Measurements from ENCODE around the gene TMEM132C. TPM values are rescaled to one million over a fixed set of nuclear protein-coding genes. Genes with fewer than 3 reads are reported as not detected.

The TMEM132C gene
- total RNA-seq, 1 experiment from 2014 or later, result not detected

DNA sequence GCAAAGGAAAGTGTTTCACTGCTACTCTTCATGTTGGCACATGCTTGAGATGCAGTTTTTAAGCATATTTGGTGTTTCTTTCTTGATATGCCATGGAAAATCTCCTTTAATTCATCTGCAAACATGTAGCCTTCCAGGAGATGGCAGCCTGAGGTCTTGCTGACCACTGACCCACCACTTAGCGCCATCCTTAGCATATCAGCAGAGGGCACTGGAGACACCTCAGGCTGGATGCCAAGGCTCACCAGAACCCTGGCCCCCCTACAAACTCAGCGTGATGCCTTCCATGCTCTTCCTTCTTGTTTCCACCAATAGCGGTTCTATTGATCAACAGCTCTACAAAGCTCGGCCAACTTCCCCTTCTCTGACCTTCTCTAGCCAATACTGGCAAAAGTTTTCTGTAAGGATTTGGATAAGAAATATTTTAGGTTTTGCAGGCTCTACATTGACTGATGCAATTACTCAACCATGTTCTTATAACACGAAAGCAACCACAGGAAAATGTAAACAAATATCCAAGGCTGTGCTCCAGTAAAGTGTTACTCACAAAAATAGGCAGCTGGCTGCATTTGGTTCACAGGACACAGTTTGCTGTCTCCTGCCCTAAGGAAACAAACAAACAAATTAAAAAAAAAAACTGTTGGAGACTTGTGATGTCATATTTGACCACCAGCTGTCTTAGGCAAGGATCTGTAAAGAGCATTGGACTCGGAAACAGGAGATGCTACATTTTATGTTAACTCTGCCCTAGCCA, 347.0 kb downstream of the TMEM132C start:
- DNase-seq (ENCODE audit: low spot score) (no peak), ATAC-seq (no peak)
- Mint-ChIP-seq H3K36me3 (peaks cover 77% of the 10 kb centered on the region), H3K27ac (no peak overlapping the region), H3K4me3 (no peak overlapping the region), H3K27me3 (ENCODE audit: low read depth) (peaks cover 26% of the 10 kb centered on the region), H3K4me1 (no peaks in the 10 kb centered on the region), H3K9me3 (peaks cover 94% of the 10 kb centered on the region)
- ChIA-PET CTCF (no interaction called here), POLR2A (no interaction called here)
- TF ChIP-seq ZNF396 (CRISPR knock-in tag; IDR thresholded peaks at IDR 0.05; ENCODE audit: borderline replicate concordance) (no peak), MXD4 (CRISPR knock-in tag; IDR thresholded peaks at IDR 0.05; ENCODE audit: borderline replicate concordance) (no peak), FOXJ3 (CRISPR knock-in tag; IDR thresholded peaks at IDR 0.05; ENCODE audit: borderline replicate concordance) (no peak), NFYB (CRISPR knock-in tag; conservative IDR thresholded peaks at IDR 0.05; ENCODE audit: low read depth) (no peak), KAT7 (CRISPR knock-in tag; IDR thresholded peaks at IDR 0.05; ENCODE audit: borderline replicate concordance) (no peak), ZNF121 (CRISPR knock-in tag; IDR thresholded peaks at IDR 0.05) (no peak), CBFB (CRISPR knock-in tag; IDR thresholded peaks at IDR 0.05; ENCODE audit: low read depth) (no peak), NR3C1 (CRISPR knock-in tag; conservative IDR thresholded peaks at IDR 0.05; ENCODE audit: low read depth) (no peak)
- TF ChIP-seq, protein P1, sequence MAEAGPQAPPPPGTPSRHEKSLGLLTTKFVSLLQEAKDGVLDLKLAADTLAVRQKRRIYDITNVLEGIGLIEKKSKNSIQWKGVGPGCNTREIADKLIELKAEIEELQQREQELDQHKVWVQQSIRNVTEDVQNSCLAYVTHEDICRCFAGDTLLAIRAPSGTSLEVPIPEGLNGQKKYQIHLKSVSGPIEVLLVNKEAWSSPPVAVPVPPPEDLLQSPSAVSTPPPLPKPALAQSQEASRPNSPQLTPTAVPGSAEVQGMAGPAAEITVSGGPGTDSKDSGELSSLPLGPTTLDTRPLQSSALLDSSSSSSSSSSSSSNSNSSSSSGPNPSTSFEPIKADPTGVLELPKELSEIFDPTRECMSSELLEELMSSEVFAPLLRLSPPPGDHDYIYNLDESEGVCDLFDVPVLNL (CRISPR knock-in tag; IDR thresholded peaks at IDR 0.05; ENCODE audit: borderline replicate concordance, low read depth), result no peak
- TF ChIP-seq, protein P2, sequence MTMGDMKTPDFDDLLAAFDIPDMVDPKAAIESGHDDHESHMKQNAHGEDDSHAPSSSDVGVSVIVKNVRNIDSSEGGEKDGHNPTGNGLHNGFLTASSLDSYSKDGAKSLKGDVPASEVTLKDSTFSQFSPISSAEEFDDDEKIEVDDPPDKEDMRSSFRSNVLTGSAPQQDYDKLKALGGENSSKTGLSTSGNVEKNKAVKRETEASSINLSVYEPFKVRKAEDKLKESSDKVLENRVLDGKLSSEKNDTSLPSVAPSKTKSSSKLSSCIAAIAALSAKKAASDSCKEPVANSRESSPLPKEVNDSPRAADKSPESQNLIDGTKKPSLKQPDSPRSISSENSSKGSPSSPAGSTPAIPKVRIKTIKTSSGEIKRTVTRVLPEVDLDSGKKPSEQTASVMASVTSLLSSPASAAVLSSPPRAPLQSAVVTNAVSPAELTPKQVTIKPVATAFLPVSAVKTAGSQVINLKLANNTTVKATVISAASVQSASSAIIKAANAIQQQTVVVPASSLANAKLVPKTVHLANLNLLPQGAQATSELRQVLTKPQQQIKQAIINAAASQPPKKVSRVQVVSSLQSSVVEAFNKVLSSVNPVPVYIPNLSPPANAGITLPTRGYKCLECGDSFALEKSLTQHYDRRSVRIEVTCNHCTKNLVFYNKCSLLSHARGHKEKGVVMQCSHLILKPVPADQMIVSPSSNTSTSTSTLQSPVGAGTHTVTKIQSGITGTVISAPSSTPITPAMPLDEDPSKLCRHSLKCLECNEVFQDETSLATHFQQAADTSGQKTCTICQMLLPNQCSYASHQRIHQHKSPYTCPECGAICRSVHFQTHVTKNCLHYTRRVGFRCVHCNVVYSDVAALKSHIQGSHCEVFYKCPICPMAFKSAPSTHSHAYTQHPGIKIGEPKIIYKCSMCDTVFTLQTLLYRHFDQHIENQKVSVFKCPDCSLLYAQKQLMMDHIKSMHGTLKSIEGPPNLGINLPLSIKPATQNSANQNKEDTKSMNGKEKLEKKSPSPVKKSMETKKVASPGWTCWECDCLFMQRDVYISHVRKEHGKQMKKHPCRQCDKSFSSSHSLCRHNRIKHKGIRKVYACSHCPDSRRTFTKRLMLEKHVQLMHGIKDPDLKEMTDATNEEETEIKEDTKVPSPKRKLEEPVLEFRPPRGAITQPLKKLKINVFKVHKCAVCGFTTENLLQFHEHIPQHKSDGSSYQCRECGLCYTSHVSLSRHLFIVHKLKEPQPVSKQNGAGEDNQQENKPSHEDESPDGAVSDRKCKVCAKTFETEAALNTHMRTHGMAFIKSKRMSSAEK (CRISPR knock-in tag; IDR thresholded peaks at IDR 0.05; ENCODE audit: borderline replicate concordance), result no peak
- TF ChIP-seq, protein P3, sequence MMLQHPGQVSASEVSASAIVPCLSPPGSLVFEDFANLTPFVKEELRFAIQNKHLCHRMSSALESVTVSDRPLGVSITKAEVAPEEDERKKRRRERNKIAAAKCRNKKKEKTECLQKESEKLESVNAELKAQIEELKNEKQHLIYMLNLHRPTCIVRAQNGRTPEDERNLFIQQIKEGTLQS (CRISPR knock-in tag; conservative IDR thresholded peaks at IDR 0.05), result no peak
- TF ChIP-seq, protein P4, sequence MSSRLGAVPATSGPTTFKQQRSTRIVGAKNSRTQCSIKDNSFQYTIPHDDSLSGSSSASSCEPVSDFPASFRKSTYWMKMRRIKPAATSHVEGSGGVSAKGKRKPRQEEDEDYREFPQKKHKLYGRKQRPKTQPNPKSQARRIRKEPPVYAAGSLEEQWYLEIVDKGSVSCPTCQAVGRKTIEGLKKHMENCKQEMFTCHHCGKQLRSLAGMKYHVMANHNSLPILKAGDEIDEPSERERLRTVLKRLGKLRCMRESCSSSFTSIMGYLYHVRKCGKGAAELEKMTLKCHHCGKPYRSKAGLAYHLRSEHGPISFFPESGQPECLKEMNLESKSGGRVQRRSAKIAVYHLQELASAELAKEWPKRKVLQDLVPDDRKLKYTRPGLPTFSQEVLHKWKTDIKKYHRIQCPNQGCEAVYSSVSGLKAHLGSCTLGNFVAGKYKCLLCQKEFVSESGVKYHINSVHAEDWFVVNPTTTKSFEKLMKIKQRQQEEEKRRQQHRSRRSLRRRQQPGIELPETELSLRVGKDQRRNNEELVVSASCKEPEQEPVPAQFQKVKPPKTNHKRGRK (CRISPR knock-in tag; IDR thresholded peaks at IDR 0.05; ENCODE audit: borderline replicate concordance), result no peak

DNA sequence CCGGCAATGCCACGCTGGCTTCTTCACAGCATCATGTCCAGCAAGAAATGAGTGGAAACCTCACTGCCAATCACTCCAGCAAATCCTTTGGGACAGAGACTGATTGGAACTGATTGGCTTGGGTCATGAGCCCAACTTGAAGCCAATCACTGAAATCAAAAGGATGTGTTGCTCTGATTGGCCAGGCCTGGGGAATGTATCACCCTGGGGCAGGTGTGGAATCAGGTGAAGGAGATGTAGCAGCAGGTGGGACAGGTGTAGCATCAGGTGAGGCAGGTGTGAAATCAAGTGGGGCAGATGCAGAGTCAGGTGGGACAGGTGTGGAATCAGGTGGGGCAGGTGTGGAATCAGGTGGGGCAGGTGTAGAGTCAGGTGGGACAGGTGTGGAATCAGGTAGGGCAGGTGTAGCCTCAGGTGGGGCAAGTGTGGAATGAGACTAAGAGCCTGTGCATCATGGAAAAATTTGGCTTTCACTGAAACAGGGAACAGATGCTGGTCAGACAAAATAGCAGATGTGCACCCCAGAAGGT, 350.4 kb downstream of the TMEM132C start:
- DNase-seq (ENCODE audit: low spot score) (no peak), ATAC-seq (no peak)
- no peak overlapping the region for H3K4me3 Mint-ChIP-seq
- peaks cover 20% of the 10 kb centered on the region for H3K27me3 Mint-ChIP-seq (ENCODE audit: low read depth)
- CTCF ChIA-PET, result no interaction called here
- POLR2A ChIA-PET, result no interaction called here
- peaks cover 76% of the 10 kb centered on the region for H3K36me3 Mint-ChIP-seq
- H3K9me3 Mint-ChIP-seq, result peaks cover 85% of the 10 kb centered on the region
- H3K4me1 Mint-ChIP-seq, result no peaks in the 10 kb centered on the region
- no peak overlapping the region for H3K27ac Mint-ChIP-seq
- TF ChIP-seq OVOL2 (CRISPR knock-in tag; IDR thresholded peaks at IDR 0.05; ENCODE audit: borderline replicate concordance) (no peak), ZBTB21 (CRISPR knock-in tag; IDR thresholded peaks at IDR 0.05; ENCODE audit: borderline replicate concordance) (no peak), ESRRA (CRISPR knock-in tag; IDR thresholded peaks at IDR 0.05; ENCODE audit: borderline replicate concordance) (no peak), RELA (CRISPR knock-in tag; IDR thresholded peaks at IDR 0.05; ENCODE audit: borderline replicate concordance) (no peak), ZNF416 (CRISPR knock-in tag; IDR thresholded peaks at IDR 0.05) (no peak), EMX1 (CRISPR knock-in tag; IDR thresholded peaks at IDR 0.05) (no peak), ZNF121 (CRISPR knock-in tag; IDR thresholded peaks at IDR 0.05) (no peak), NFATC4 (CRISPR knock-in tag; IDR thresholded peaks at IDR 0.05) (no peak), TEAD1 (CRISPR knock-in tag; IDR thresholded peaks at IDR 0.05) (no peak), NR3C1 (CRISPR knock-in tag; conservative IDR thresholded peaks at IDR 0.05; ENCODE audit: low read depth) (no peak)
- TF ChIP-seq, protein P5, sequence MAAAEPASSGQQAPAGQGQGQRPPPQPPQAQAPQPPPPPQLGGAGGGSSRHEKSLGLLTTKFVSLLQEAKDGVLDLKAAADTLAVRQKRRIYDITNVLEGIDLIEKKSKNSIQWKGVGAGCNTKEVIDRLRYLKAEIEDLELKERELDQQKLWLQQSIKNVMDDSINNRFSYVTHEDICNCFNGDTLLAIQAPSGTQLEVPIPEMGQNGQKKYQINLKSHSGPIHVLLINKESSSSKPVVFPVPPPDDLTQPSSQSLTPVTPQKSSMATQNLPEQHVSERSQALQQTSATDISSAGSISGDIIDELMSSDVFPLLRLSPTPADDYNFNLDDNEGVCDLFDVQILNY (CRISPR knock-in tag; IDR thresholded peaks at IDR 0.05), result no peak
- TF ChIP-seq, protein P6, sequence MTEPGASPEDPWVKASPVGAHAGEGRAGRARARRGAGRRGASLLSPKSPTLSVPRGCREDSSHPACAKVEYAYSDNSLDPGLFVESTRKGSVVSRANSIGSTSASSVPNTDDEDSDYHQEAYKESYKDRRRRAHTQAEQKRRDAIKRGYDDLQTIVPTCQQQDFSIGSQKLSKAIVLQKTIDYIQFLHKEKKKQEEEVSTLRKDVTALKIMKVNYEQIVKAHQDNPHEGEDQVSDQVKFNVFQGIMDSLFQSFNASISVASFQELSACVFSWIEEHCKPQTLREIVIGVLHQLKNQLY (CRISPR knock-in tag; IDR thresholded peaks at IDR 0.05), result no peak
- TF ChIP-seq, protein P7, sequence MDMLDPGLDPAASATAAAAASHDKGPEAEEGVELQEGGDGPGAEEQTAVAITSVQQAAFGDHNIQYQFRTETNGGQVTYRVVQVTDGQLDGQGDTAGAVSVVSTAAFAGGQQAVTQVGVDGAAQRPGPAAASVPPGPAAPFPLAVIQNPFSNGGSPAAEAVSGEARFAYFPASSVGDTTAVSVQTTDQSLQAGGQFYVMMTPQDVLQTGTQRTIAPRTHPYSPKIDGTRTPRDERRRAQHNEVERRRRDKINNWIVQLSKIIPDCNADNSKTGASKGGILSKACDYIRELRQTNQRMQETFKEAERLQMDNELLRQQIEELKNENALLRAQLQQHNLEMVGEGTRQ (CRISPR knock-in tag; IDR thresholded peaks at IDR 0.05), result no peak
- TF ChIP-seq, protein P8, sequence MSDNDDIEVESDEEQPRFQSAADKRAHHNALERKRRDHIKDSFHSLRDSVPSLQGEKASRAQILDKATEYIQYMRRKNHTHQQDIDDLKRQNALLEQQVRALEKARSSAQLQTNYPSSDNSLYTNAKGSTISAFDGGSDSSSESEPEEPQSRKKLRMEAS (CRISPR knock-in tag; IDR thresholded peaks at IDR 0.05), result no peak

Data from WTC11 (cell line).